MCF 10A (cell line): ENCODE data around the gene AEBP1. TPM values are rescaled to one million over a fixed set of nuclear protein-coding genes. Genes with fewer than 3 reads are reported as not detected.
A peak's percentile ranks its signal among the peaks of the same experiment; 100 is the strongest.

Source experiments
- BruUV-seq: library from RNA; stranded (reverse); fragments of 400-500 nt; replicated peaks from 2 replicates; lab custom pipeline; 2021; lab: Mats Ljungman, UMichigan
- CTCF ChIA-PET: fragments of 300-600 bp; sonication (Branson Sonifier 250); formaldehyde crosslinking; extraction: SDS; loops from one replicate; lab custom pipeline; 2021; ENCODE audit warnings: antibody characterized with exemption, inconsistent platforms; lab: Yijun Ruan, JAX
- POLR2A ChIA-PET: fragments of 300-600, 350-650 bp; sonication (Branson Sonifier 250); formaldehyde crosslinking; extraction: SDS; loops from one replicate; lab custom pipeline; 2020; ENCODE audit warnings: antibody characterized with exemption, inconsistent platforms; lab: Yijun Ruan, JAX
- DNase-seq: peaks from one replicate; pipeline ENCODE4 v3.0.0-alpha.2; 2018; ENCODE audit not compliant: unreplicated experiment
- H3K27ac Mint-ChIP-seq: one replicate; pipeline ENCODE4 v1.8.0; 2022; ENCODE audit warnings: mild to moderate bottlenecking, low read depth, mixed read lengths; ENCODE audit not compliant: unreplicated experiment
- H3K27me3 Mint-ChIP-seq: one replicate; pipeline ENCODE4 v1.8.0; 2022; ENCODE audit warnings: mixed read lengths; ENCODE audit not compliant: insufficient read depth, unreplicated experiment
- H3K36me3 Mint-ChIP-seq: one replicate; pipeline ENCODE4 v1.8.0; 2022; ENCODE audit warnings: mild to moderate bottlenecking, moderate library complexity, mixed read lengths; ENCODE audit not compliant: insufficient read depth, unreplicated experiment
- H3K4me1 Mint-ChIP-seq: one replicate; pipeline ENCODE4 v1.8.0; 2022; ENCODE audit warnings: mixed read lengths; ENCODE audit not compliant: insufficient read depth, unreplicated experiment
- H3K4me3 Mint-ChIP-seq: one replicate; pipeline ENCODE4 v1.8.0; 2022; ENCODE audit warnings: mild to moderate bottlenecking, moderate library complexity, mixed read lengths; ENCODE audit not compliant: unreplicated experiment
- H3K9me3 Mint-ChIP-seq: one replicate; pipeline ENCODE4 v1.8.0; 2022; ENCODE audit warnings: mixed read lengths; ENCODE audit not compliant: unreplicated experiment
- intact Hi-C: fragments of 100-400 bp; cut with micrococcal nuclease; formaldehyde crosslinking; loops from 2 replicates; pipeline ENCODE4 v1.14.1; 2022
- total RNA-seq: library from RNA; stranded (reverse); gene quantifications from 2 replicates; pipeline ENCODE4 v1.2.3, GENCODE V29; 2022
- TF ChIP-seq, protein P1 (sequence below): fragments of 200-600 bp; IDR thresholded peaks from one replicate; pipeline ENCODE4 v1.8.0; 2022; ENCODE audit warnings: antibody characterized with exemption, mild to moderate bottlenecking; ENCODE audit not compliant: unreplicated experiment

The AEBP1 gene
- total RNA-seq, 1 experiment from 2014 or later: not detected

DNA sequence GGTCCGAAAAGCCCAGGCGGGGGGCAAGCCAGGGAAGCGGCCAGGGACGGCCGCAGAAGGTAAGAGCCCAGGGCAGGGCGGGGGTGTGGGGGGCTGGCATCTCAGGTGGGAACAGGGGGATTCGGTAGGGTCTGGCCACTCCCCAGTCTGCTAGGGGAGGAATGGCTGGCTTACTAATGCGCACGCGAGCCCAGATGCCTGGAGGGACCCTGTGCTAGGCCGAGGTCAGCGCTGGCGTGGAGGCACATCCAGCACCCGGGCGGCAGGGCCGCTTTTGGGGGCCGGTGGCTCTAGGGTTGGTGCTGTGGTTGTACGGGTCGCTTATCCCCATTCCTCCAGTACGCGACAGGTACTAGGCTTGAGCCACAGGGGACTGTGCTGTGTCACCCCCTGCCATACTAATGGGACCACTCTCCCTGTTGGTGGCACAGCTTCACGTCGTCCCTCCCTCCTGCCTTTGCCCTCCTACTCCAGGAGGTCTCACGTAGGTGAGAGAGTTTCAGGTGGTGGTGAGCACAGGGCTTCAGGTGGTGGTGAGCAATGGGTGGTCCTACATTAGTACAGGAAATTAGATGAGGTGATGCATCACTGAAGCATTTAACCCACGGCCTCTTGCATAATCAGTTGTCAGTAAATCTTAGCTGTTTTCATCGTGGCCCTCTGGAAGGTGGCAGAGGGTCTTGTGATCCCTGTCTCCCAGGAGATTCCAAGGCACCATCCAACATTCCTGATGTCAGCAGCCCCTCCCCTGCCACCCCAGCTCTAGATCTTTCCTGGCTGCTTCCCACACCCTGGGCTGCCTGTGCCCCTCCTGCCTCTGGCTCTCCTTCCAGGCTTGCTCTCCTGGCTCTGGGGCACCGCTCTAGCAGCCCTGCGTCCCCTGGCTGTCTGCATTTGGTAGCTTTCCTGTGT is 971 bp downstream of the AEBP1 start:
- no peak overlapping the region for H3K4me3 Mint-ChIP-seq
- POLR2A ChIA-PET: no interaction called here
- H3K9me3 Mint-ChIP-seq: no peaks in the 10 kb centered on the region
- H3K36me3 Mint-ChIP-seq: no peaks in the 10 kb centered on the region
- TF ChIP-seq, protein P1, sequence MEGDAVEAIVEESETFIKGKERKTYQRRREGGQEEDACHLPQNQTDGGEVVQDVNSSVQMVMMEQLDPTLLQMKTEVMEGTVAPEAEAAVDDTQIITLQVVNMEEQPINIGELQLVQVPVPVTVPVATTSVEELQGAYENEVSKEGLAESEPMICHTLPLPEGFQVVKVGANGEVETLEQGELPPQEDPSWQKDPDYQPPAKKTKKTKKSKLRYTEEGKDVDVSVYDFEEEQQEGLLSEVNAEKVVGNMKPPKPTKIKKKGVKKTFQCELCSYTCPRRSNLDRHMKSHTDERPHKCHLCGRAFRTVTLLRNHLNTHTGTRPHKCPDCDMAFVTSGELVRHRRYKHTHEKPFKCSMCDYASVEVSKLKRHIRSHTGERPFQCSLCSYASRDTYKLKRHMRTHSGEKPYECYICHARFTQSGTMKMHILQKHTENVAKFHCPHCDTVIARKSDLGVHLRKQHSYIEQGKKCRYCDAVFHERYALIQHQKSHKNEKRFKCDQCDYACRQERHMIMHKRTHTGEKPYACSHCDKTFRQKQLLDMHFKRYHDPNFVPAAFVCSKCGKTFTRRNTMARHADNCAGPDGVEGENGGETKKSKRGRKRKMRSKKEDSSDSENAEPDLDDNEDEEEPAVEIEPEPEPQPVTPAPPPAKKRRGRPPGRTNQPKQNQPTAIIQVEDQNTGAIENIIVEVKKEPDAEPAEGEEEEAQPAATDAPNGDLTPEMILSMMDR: no peak
- intact Hi-C loops: no loop called here
- no peak overlapping the region for H3K27ac Mint-ChIP-seq
- DNase-seq: peak; percentile 21
- BruUV-seq: no TSS peak
- no peaks in the 10 kb centered on the region for H3K27me3 Mint-ChIP-seq
- peaks cover 24% of the 10 kb centered on the region for H3K4me1 Mint-ChIP-seq
- CTCF ChIA-PET: no interaction called here

GRCh38 chr7:44105832-44106231 is 1.7 kb downstream of the AEBP1 start:
- POLR2A ChIA-PET: no interaction called here
- intact Hi-C loops: no loop called here
- no peak overlapping the region for H3K27ac Mint-ChIP-seq
- H3K4me3 Mint-ChIP-seq: no peak overlapping the region
- TF ChIP-seq, protein P1: no peak
- no TSS peak for BruUV-seq
- H3K9me3 Mint-ChIP-seq: no peaks in the 10 kb centered on the region
- CTCF ChIA-PET: no interaction called here
- no peak for DNase-seq
- H3K27me3 Mint-ChIP-seq: no peaks in the 10 kb centered on the region
- no peaks in the 10 kb centered on the region for H3K36me3 Mint-ChIP-seq
- peaks cover 20% of the 10 kb centered on the region for H3K4me1 Mint-ChIP-seq

DNA sequence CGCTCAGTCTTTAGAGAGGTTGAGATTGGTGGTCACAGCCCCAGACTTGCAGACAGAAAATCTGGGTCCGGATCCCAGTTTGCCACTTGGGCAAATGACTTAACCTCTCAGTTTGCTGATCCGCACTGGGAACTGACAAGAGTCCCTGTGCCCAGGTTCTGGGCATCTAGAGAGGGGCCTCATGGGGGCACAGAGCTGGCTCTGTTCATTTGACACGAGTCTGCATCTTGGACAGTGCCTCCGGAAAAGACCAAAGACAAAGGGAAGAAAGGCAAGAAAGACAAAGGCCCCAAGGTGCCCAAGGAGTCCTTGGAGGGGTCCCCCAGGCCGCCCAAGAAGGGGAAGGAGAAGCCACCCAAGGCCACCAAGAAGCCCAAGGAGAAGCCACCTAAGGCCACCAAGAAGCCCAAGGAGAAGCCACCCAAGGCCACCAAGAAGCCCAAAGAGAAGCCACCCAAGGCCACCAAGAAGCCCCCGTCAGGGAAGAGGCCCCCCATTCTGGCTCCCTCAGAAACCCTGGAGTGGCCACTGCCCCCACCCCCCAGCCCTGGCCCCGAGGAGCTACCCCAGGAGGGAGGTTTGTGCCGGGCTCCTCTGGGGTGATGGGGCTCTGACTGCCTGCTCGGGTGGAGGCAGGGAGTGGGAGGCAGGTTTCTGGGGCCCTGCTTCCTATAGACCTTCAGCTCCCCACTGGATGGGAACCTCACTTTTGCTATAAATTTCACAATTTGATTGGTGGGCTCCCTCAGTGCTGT is 2.3 kb downstream of the AEBP1 start:
- H3K27me3 Mint-ChIP-seq: no peaks in the 10 kb centered on the region
- ChIA-PET POLR2A (no interaction called here), CTCF (no interaction called here)
- DNase-seq: no peak
- intact Hi-C loops: no loop called here
- H3K9me3 Mint-ChIP-seq: no peaks in the 10 kb centered on the region
- BruUV-seq: no TSS peak
- H3K4me1 Mint-ChIP-seq: peaks cover 20% of the 10 kb centered on the region
- TF ChIP-seq, protein P1: no peak
- H3K4me3 Mint-ChIP-seq: no peak overlapping the region
- H3K27ac Mint-ChIP-seq: no peak overlapping the region
- H3K36me3 Mint-ChIP-seq: peaks cover 3% of the 10 kb centered on the region
